Measurements from ENCODE around the gene ANKH.
"Not testable (repeated sequence)": the region's sequence is repeated elsewhere in the genome, so short reads cannot be mapped to it uniquely, and the experiment has no call there.

Gene ANKH

GRCh38 chr5:14871214-14872069 lies at the start of gene ANKH:
Gene ANKH (minus strand): TSS chr5:14871778. CDS start chr5:14871447, 331 bp downstream.
- DNase-seq, result no peak

GRCh38 chr5:14920121-14920520 lies 48.5 kb upstream of the ANKH start:
- DNase-seq, result no peak

DNA sequence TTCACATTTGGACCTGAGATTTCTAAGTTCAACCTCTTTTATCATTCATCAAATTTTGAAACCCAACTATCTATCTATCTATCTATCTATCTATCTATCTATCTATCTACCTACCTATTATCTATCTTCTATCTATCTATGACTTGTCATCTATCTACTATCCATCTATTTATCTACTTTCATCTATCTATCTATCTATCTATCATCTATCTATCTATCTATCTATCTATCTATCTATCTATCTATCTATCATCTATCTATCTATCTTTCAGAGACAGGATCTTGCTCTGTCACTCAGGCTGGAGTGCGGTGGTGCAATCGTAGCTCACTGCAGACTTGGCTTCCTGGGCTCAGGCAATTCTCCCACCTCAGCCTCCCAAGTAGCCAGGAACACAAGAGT lies 47.5 kb upstream of the ANKH start:
- DNase-seq, result not testable (repeated sequence)

DNA sequence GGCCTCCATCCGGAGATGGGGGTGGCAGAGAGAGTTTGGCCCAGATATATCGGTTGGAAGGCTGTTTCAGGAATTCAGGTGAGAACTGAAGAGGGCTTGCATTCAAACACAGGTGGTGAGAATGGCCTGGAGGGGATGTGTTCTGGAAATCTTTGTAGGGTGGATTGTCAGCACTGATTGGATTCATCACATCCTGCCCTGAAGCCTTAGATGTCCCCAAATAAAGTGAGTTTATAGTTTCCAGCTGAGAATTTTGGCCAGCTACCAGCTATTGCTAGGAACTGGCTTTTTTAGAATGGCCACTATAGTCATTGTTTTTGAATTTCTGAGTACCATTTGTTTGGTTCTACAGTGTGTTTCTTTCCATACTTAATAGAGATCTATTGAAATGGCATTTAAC lies 46.1 kb upstream of the ANKH start:
- no peak for DNase-seq

DNA sequence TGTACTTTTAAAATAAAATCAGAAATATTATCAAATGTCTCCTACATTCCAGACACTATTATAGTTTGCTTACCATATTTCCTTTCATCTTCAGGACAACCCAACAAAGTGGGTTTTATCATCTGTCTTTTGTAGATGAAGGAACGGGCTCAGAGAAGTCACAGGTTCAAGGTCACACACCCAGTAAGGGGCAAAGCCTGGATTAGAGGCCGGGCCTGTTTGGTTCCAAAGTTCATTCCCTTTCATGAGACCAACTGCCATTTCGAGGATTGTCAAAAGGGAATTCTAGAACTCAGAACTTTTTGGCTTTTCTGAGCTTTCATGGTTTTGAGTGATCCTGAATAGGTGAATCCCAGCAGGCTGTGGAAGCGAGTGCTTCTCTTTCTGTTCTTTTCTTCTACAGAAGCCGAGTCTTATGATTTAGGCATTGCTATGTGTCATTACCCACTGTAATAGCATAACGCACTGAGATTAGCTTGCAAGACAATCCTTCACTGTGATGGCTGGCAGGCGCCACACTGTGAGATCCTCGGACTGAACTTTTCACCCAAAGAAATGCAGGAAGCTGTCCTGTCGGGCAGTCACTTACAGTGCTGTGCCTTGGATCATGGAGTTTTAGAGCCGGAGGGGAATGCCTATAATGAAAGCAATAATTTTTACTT lies 43.8 kb upstream of the ANKH start:
- no peak for DNase-seq

DNA sequence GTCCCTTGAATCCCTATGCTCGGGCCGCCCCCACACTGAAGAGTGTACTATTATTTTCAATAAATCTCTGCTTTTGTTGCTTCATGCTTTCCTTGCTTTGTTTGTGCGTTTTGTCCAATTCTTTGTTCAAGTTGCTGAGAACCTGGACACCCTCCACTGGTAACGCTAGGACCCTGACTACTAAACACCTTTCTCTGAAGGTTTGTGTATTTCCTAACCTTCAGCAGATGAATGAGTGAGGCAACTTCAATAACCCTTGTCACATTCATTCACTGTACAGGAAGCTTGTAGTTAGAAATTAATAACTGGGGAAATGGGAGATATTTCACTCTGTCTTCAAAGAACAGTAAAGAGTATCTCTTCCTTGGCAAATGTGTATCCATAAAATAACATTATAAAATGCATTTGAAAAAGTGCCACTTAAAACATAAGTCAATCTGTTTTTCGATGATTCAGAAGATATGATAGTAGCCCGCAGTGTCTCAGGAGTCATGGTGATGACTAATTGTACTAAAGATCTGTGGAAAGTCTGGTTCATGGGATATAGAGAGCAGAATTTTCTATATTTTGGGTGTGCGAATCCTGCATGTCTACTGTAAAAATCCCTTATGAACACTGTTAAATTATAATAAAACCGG lies 43.2 kb upstream of the ANKH start:
- no peak for DNase-seq

DNA sequence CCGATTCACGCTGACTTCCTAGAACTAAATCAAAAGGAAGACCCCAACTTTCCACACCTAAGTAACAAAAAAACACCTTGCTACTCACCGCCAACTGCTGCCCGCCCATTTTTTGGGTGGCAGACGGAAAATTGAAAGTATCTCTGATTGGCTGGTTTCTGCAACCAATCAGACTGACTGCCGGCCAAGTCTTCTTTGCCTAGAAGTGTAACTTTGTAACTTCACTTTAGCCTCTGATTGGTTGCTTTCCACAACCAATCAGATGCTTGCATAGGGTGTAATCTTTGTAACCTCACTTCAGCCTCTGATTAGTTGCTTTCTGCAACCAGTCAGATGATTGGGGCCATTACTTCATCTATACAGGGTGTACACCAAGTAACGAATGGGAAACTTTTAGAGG lies 42.6 kb upstream of the ANKH start:
- DNase-seq, result no peak

DNA sequence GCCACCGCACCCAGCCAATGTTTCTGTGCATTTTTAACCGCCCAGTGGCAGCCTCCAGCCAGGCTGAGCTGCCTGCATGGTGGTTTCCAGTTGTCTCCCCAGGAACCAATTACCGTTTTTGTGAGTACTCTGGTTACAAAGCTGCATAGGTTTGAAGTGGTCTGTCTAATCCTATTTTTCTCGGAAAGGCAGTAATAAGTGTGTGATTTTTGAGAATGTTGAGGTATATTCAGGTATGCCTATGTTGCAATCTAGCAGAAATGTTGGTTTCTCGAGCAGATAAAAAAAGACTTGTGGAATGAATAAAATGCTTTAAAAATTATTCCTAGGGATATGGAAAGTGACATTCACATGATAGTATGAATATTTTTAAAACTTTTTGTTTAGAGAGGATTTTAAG lies 41.5 kb upstream of the ANKH start:
- DNase-seq, result no peak

DNA sequence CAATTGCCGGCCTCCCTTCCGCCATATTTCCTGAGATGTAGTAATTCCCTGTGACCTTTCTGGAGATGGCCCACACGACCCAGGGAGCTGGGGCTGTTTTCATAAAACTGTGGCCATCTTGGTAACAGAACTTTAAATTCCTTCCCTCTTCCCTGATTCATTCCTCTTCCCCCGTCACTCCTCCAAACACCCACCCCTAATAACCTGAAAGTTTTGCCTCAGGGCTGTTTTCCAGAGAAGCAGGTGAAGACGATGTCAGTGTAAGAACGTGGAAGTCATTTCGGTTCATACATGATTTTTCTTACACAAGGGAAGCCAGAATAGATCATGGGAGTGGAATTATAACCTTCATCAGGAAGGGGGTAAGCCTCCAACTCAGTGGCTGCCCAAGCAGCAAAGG lies 40.6 kb upstream of the ANKH start:
- DNase-seq, result no peak

DNA sequence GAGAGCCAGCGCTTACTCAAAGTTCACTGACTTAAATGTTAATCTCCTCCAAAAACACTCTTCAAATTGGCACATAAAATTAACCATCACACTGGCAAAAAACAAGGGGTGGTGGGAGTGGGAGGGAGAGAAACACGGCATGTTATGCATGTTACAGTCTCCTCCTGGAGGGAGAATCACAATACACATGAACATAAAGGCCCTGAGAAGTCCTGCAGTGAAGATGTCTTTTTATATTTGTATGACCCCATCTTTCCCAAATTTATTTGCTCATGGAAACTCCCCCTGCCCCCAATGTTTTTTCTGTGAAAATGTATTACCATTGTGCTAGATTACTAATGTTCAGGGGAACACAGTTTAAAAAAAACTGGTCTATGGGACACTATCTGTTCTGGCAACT lies 37.8 kb upstream of the ANKH start:
- DNase-seq, result no peak

GRCh38 chr5:14908172-14908571 lies 36.6 kb upstream of the ANKH start:
- no peak for DNase-seq

DNA sequence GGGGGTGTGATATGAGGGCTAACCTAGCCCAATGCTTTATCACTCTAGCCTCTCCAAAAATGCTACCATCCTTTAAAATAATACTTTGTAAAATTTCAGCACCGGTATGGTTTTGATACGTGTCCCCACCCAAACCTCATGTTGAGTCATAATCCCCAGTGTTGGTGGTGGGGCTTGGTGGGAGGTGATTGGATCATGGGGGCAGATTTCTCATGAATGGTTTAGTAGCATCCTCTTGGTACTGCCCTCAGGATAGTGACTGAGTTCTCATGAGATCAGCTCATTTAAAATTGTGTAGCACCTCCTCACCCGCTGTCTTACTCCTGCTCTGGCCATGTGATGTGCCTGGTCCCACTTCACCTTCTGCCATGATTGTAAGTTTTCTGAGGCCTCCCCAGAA lies 35.0 kb upstream of the ANKH start:
- DNase-seq, result no peak

GRCh38 chr5:14902826-14903560 lies 31.4 kb upstream of the ANKH start:
- no peak for DNase-seq

- no peak for DNase-seq
Measured at GRCh38 chr5:14901462-14902051, 30.0 kb upstream of the ANKH start.

GRCh38 chr5:14900693-14901461 lies 29.3 kb upstream of the ANKH start:
- no peak for DNase-seq

GRCh38 chr5:14896131-14896530 lies 24.6 kb upstream of the ANKH start:
- no peak for DNase-seq

DNA sequence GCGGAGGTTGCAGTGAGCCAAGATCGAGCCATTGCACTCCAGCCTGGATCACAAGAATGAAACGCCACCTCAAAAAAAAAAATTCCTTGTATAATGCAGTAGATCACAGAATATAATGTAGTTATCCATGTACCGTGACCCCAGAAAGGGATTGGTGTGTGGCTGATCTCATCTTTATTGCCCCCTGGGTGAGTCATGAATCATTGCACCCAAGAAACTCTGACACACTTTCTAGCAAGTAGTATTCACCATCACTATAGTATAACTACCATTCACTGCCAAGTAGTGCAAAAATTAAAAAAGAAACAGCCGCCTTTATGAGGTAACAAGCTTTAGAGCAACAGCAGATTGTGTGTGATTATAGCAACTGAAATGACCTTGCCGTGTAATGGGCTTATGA lies 23.7 kb upstream of the ANKH start:
- DNase-seq, result no peak

DNA sequence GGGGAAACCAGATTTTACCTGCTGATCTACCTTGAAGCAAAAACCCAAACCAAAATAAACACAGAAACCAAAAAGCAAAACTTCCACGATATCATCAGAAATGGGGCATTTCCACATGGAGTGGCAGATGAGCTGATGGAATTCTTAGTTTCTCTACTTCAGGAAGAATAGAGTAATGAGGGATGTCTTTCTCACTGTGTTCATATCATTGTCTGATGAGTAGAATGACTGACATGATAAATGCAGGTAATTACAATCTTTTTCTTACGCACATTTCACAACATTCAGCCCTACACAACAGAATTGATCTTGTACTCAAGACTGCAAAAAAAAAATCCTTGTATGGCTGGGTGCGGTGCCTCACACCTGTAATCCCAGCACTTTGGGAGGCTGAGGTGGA lies 23.2 kb upstream of the ANKH start:
- no peak for DNase-seq

DNA sequence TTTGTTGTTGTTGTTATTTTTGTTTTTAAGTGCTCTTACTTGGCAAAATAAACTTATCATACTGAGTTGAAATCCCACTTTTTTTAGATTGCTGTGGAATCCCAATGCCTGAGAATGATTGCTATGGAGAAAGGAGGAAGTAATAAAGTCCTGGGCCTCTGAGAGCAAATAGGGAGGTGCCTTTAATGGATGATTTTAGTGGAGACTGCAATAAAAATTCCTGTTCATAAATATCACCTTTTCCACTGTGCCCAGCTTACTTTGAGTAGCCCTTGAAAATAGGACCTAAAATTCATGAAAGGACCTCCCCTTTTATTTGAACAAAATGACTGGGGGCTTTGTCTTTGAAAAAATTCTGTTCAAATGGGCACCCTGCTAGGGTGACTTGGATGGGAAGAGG lies 21.8 kb upstream of the ANKH start:
- DNase-seq, result no peak

DNA sequence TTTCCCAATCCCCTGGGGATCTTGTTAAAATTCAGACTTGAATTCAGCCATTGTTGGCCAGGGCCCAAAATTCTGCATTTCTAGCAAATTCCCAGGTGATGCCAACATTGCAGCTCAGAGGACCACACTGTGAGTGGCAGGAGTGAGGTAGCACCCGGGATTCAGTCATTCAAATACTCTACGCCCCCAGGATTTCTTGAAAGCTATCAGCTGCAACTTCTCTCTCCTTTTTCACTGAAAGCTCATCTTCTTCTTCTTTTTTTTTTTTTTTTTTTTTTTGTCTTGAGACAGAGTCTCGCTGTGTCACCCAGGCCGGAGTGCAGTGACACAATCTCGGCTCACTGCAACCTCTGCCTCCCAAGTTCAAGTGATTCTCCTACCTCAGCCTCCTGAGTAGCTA lies 19.3 kb upstream of the ANKH start:
- DNase-seq, result no peak

DNA sequence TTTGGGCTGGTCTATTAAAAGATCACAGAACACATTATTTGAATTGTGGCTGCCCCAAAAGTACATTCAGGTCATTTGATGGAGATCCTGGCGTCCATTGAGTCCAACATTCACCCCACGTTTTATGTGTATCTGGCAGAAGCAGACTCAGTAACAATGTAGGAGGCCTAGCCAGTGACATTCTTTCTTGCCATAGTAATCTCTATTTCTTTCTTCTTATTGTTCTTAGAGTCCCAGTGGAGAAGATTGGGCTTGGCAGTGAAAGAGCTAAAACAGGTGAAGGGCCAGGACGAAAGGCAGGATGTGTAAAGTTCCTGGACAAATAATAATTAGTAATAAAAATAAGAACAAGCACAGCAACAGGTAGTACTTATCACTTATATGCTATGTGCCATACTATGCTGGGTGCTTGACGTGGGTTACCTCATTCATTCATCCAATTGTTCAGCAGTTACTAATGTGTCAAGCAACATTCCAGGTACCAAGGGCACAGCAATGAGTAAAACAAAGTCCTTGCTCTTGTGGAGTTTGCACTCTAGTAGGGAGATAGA lies 12.6 kb upstream of the ANKH start:
- DNase-seq, result no peak
